ENCODE data around the gene RNF6. TPM values are rescaled to one million over a fixed set of nuclear protein-coding genes. Genes with fewer than 3 reads are reported as not detected.
A peak's percentile ranks its signal among the peaks of the same experiment; 100 is the strongest.

The RNF6 gene
- total and polyA plus RNA-seq, 2 experiments from 2014 or later, result 19.4 to 25.0 TPM

- Histone ChIP-seq H3K27ac (no peak overlapping the region), H3K27me3 (no peaks in the 10 kb centered on the region), H3K4me3 (no peak overlapping the region), H3K9me3 (ENCODE audit: low read depth) (no peaks in the 10 kb centered on the region), H3K4me1 (ENCODE audit: low read depth) (peaks cover 17% of the 10 kb centered on the region), H3K36me3 (no peaks in the 10 kb centered on the region)
- DNase-seq (ENCODE audit: low read depth in 1 of 2, low spot score in 1 of 2), result no peak
- TF ChIP-seq CTCF (IDR thresholded peaks at IDR 0.05; ENCODE audit: low read depth, low read length), result no peak
Observed at GRCh38 chr13:26225896-26226617, 3.9 kb upstream of the RNF6 start.

- no peak for DNase-seq (ENCODE audit: low read depth in 1 of 2, low spot score in 1 of 2)
- Histone ChIP-seq H3K36me3 (peaks cover 19% of the 10 kb centered on the region), H3K27ac (peak overlapping the region; percentile 97)
Observed at GRCh38 chr13:26222520-26223046, 469 bp upstream of the RNF6 start.

DNA sequence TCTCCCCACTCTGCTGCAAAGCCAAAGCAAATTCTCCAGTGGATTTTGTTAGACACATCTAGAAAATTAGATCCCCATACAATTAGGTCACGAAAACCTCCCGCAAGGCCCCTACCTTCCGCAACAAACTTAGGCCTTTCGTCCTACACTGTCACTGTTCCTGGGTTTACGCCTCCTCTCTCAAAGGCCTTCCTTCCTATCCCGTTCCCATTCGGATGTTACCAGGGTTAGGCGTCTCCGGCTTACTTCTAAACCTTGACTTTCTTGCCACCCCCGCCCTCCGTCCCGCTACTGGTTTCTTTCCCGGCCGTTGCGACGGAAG is 754 bp downstream of the RNF6 start:
- peak overlapping the region; percentile 97 for H3K27ac ChIP-seq
- H3K9me3 ChIP-seq (ENCODE audit: low read depth), result no peaks in the 10 kb centered on the region
- H3K36me3 ChIP-seq, result peaks cover 31% of the 10 kb centered on the region
- peaks cover 14% of the 10 kb centered on the region for H3K4me1 ChIP-seq (ENCODE audit: low read depth)
- DNase-seq (ENCODE audit: low read depth in 1 of 2, low spot score in 1 of 2), result no peak
- H3K27me3 ChIP-seq, result no peaks in the 10 kb centered on the region
- no peak for TF ChIP-seq CTCF (IDR thresholded peaks at IDR 0.05; ENCODE audit: low read depth, low read length)
- peak overlapping the region; percentile 92 for H3K4me3 ChIP-seq

More at GRCh38 chr13:26222520-26223046, 469 bp upstream of the RNF6 start:
- Histone ChIP-seq H3K4me3 (peak overlapping the region; percentile 92), H3K27me3 (no peaks in the 10 kb centered on the region), H3K4me1 (ENCODE audit: low read depth) (peaks cover 14% of the 10 kb centered on the region), H3K9me3 (ENCODE audit: low read depth) (no peaks in the 10 kb centered on the region)
- no peak for TF ChIP-seq CTCF (IDR thresholded peaks at IDR 0.05; ENCODE audit: low read depth, low read length)

DNA sequence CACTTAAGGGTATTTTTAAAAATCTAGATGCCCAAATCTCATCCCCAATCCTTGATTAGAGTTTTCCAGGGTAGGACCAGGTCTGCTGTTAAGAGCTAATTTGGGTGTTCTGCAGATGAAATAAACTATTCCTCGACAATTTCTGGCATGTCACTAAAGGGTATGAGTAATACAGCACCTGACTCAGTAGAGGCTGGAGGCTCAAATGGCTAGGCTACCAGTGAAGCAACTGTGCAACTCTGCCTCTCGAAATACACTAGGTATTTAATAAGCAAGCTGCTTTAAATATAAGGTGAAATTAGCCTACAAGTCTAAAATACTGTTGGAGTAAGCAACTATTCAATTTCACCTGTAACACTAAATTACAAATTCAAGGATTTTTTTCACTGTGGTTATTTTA is 1.5 kb downstream of the RNF6 start:
- H3K27ac ChIP-seq, result peak overlapping the region; percentile 97

GRCh38 chr13:26219726-26220125 is 2.4 kb downstream of the RNF6 start:
- no peak for DNase-seq (ENCODE audit: low read depth in 1 of 2, low spot score in 1 of 2)
- peaks cover 48% of the 10 kb centered on the region for H3K36me3 ChIP-seq
- no peaks in the 10 kb centered on the region for H3K9me3 ChIP-seq (ENCODE audit: low read depth)
- H3K4me1 ChIP-seq (ENCODE audit: low read depth), result peaks cover 14% of the 10 kb centered on the region
- H3K27ac ChIP-seq, result no peak overlapping the region
- TF ChIP-seq CTCF (IDR thresholded peaks at IDR 0.05; ENCODE audit: low read depth, low read length), result no peak
- no peaks in the 10 kb centered on the region for H3K27me3 ChIP-seq
- H3K4me3 ChIP-seq, result no peak overlapping the region

More for the DNA sequence above, 1.5 kb downstream of the RNF6 start:
- Histone ChIP-seq H3K4me1 (ENCODE audit: low read depth) (peaks cover 14% of the 10 kb centered on the region), H3K9me3 (ENCODE audit: low read depth) (no peaks in the 10 kb centered on the region), H3K36me3 (peaks cover 39% of the 10 kb centered on the region), H3K4me3 (peak overlapping the region; percentile 92), H3K27me3 (no peaks in the 10 kb centered on the region)
- peak in 1 of 2 donors; percentile 27 for DNase-seq (ENCODE audit: low read depth in 1 of 2, low spot score in 1 of 2)
- TF ChIP-seq CTCF (IDR thresholded peaks at IDR 0.05; ENCODE audit: low read depth, low read length), result no peak
